Measurements from ENCODE around the gene CDKN2C.

DNA sequence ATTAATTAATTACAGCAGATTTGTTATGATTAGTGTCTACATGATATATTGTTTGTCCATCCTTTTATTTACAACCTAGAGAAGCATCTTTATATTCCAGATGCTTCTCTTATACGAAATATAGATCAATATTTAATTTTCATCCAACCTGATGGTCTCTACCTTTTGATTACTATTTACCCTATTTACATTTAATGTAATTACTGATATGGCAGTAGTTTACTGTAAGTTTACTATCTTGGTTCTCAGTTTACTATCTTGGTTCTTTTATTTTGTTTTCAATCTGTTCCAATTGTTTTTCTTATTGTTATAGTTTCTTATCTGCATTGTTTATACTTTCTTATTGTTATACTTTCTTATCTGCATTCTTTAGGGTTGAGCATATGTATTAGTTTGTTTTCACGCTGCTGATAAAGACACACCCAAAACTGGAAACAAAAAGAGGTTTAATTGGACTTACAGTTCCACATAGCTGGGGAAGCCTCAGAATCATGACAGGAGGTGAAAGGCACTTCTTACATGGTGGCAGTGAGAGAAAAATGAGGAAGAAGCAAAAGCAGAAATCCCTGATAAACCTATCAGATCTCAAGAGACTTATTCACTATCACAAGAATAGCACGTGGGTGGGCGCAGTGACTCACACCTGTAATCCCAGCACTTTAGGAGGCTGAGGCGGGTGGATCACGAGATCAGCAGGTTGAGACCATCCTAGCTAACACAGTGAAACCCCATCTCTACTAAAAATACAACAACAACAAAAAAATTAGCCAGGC is 38.9 kb upstream of the CDKN2C start:
- TF ChIP-seq, protein P1, sequence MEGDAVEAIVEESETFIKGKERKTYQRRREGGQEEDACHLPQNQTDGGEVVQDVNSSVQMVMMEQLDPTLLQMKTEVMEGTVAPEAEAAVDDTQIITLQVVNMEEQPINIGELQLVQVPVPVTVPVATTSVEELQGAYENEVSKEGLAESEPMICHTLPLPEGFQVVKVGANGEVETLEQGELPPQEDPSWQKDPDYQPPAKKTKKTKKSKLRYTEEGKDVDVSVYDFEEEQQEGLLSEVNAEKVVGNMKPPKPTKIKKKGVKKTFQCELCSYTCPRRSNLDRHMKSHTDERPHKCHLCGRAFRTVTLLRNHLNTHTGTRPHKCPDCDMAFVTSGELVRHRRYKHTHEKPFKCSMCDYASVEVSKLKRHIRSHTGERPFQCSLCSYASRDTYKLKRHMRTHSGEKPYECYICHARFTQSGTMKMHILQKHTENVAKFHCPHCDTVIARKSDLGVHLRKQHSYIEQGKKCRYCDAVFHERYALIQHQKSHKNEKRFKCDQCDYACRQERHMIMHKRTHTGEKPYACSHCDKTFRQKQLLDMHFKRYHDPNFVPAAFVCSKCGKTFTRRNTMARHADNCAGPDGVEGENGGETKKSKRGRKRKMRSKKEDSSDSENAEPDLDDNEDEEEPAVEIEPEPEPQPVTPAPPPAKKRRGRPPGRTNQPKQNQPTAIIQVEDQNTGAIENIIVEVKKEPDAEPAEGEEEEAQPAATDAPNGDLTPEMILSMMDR (IDR thresholded peaks at IDR 0.05; ENCODE audit: poor library complexity) = no peak
- TF ChIP-seq EZH2phosphoT487 (IDR thresholded peaks at IDR 0.05; ENCODE audit: low read depth, severe bottlenecking, unreplicated experiment) = no peak
